Keratinocyte (primary cell): Measurements from ENCODE around the gene IL1RL1. TPM values are rescaled to one million over a fixed set of nuclear protein-coding genes. Genes with fewer than 3 reads are reported as not detected.

Experiments
- DNase-seq: peaks from one replicate; pipeline ENCODE4 v3.0.0-alpha.2; 2011; ENCODE audit warnings: low read depth, missing footprints, low spot score
- FAIRE-seq: peaks from 2 replicates; lab custom pipeline; 2011; peaks lifted over from hg19 to GRCh38; lab: Jason Lieb, UNC
- H2AFZ ChIP-seq: 2 replicates; pipeline ENCODE4 v1.6.0; 2012; ENCODE audit warnings: low read length, control low read depth, inconsistent platforms; ENCODE audit not compliant: control insufficient read depth
- H3K27ac ChIP-seq: 2 replicates; pipeline ENCODE4 v1.5.1; 2011; ENCODE audit warnings: low read length; ENCODE audit not compliant: control insufficient read depth, insufficient read depth
- H3K27me3 ChIP-seq: 3 replicates; pipeline ENCODE4 v1.6.0; 2011; ENCODE audit warnings: low read length; ENCODE audit not compliant: control insufficient read depth, insufficient read depth; ENCODE audit errors: extremely low read depth
- H3K36me3 ChIP-seq, 2 experiments: 2 replicates in 1 of 2; 3 replicates in 1 of 2; pipeline ENCODE4 v1.5.1; 2011; ENCODE audit warnings: low read length in 2 of 2, mild to moderate bottlenecking in 1 of 2; ENCODE audit not compliant: control insufficient read depth in 2 of 2, insufficient read depth in 2 of 2; ENCODE audit errors: extremely low read depth in 1 of 2
- H3K4me1 ChIP-seq: 3 replicates; pipeline ENCODE4 v1.5.1; 2011; ENCODE audit warnings: low read length; ENCODE audit not compliant: control insufficient read depth, insufficient read depth; ENCODE audit errors: extremely low read depth
- H3K4me2 ChIP-seq: 3 replicates; pipeline ENCODE4 v1.6.0; 2011; ENCODE audit warnings: low read depth, low read length; ENCODE audit not compliant: control insufficient read depth, insufficient read depth; ENCODE audit errors: extremely low read depth
- H3K4me3 ChIP-seq, 3 experiments: fragments of 200-600 bp in 1 of 3; sonication (generic) in 1 of 3; 2 replicates in 2 of 3; 3 replicates in 1 of 3; pipeline ENCODE4 v1.5.1; 2011 to 2016; ENCODE audit warnings: low read length in 3 of 3, mild to moderate bottlenecking in 3 of 3, control low read depth in 2 of 3, inconsistent platforms in 1 of 3, low read depth in 1 of 3, mixed read lengths in 1 of 3, mixed run types in 1 of 3, moderate library complexity in 1 of 3; ENCODE audit not compliant: control insufficient read depth in 2 of 3, insufficient read depth in 2 of 3; ENCODE audit errors: extremely low read depth in 1 of 3
- H3K79me2 ChIP-seq: 2 replicates; pipeline ENCODE4 v1.6.0; 2012; ENCODE audit warnings: low read length; ENCODE audit not compliant: control insufficient read depth, insufficient read depth
- H3K9ac ChIP-seq: 3 replicates; pipeline ENCODE4 v1.6.0; 2011; ENCODE audit warnings: low read length; ENCODE audit not compliant: control insufficient read depth, insufficient read depth; ENCODE audit errors: extremely low read depth
- H3K9me1 ChIP-seq: 3 replicates; pipeline ENCODE4 v1.6.0; 2011; ENCODE audit warnings: low read length; ENCODE audit not compliant: control insufficient read depth, insufficient read depth; ENCODE audit errors: extremely low read depth
- H3K9me3 ChIP-seq: 2 replicates; pipeline ENCODE4 v1.5.1; 2012; ENCODE audit warnings: low read depth, low read length; ENCODE audit not compliant: control insufficient read depth
- H4K20me1 ChIP-seq: 3 replicates; pipeline ENCODE4 v1.6.0; 2011; ENCODE audit warnings: low read length; ENCODE audit not compliant: control insufficient read depth, insufficient read depth; ENCODE audit errors: extremely low read depth
- EZH2 ChIP-seq: IDR thresholded peaks from one replicate; pipeline ENCODE4 v1.6.1; 2012; ENCODE audit warnings: inconsistent platforms, mild to moderate bottlenecking, low read length, moderate library complexity
- dilution Hi-C: fragments of 300-500 bp; cut with MboI; formaldehyde crosslinking; loops from one replicate; pipeline ENCODE4 v1.7.0; 2020; ENCODE audit warnings: low sequenced_read_pairs; ENCODE audit not compliant: extremely low pct_ligation_motif_present
- polyA plus RNA-seq, 5 experiments: library from polyadenylated mRNA; depleted of rRNA in 3 of 5; stranded (reverse) in 3 of 5; stranded (forward) in 1 of 5; unstranded in 1 of 5; fragments of >200 nt; gene quantifications; 1 replicate in 1 of 5; 2 replicates in 3 of 5; 3 replicates in 1 of 5; pipeline versions ENCODE4 v1.2.1 to v1.2.3, GENCODE V29; 2011 to 2012; ENCODE audit warnings: missing spikeins in 2 of 5, low read depth in 1 of 5, low replicate concordance in 1 of 5
- TF ChIP-seq, protein P1 (sequence below), 3 experiments: IDR thresholded peaks in 1 of 3; conservative IDR thresholded peaks in 1 of 3; optimal IDR thresholded peaks in 1 of 3; 2 replicates in 2 of 3; 3 replicates in 1 of 3; pipeline versions ENCODE3 to v1.5.1; 2011; ENCODE audit warnings: low read length in 3 of 3, mild to moderate bottlenecking in 3 of 3, moderate library complexity in 2 of 3, control low read depth in 1 of 3, inconsistent platforms in 1 of 3; ENCODE audit not compliant: insufficient read depth in 2 of 3; ENCODE audit errors: extremely low read depth in 1 of 3

The IL1RL1 gene
- polyA plus RNA-seq, 1 donor (not counting 4 experiments of a cell fraction or from before 2014, with no cell fraction given) = 0.93 TPM

- H3K4me3 ChIP-seq = no peak overlapping the region
- H3K27ac ChIP-seq = no peak overlapping the region
- H3K9ac ChIP-seq = no peak overlapping the region
- no peak for DNase-seq
- no peak for TF ChIP-seq EZH2
- TF ChIP-seq, protein P1, sequence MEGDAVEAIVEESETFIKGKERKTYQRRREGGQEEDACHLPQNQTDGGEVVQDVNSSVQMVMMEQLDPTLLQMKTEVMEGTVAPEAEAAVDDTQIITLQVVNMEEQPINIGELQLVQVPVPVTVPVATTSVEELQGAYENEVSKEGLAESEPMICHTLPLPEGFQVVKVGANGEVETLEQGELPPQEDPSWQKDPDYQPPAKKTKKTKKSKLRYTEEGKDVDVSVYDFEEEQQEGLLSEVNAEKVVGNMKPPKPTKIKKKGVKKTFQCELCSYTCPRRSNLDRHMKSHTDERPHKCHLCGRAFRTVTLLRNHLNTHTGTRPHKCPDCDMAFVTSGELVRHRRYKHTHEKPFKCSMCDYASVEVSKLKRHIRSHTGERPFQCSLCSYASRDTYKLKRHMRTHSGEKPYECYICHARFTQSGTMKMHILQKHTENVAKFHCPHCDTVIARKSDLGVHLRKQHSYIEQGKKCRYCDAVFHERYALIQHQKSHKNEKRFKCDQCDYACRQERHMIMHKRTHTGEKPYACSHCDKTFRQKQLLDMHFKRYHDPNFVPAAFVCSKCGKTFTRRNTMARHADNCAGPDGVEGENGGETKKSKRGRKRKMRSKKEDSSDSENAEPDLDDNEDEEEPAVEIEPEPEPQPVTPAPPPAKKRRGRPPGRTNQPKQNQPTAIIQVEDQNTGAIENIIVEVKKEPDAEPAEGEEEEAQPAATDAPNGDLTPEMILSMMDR (optimal IDR thresholded peaks at IDR 0.05 in 1 of 3, IDR thresholded peaks at IDR 0.05 in 1 of 3, conservative IDR thresholded peaks at IDR 0.05 in 1 of 3; ENCODE audit: extremely low read depth in 1 of 3, insufficient read depth in 2 of 3, low read length in 3 of 3) = no peak
- H4K20me1 ChIP-seq = no peaks in the 10 kb centered on the region
- no peak overlapping the region for H2AFZ ChIP-seq
- no peaks in the 10 kb centered on the region for H3K36me3 ChIP-seq
- dilution Hi-C loops = no loop called here
- no peak for FAIRE-seq
- no peaks in the 10 kb centered on the region for H3K27me3 ChIP-seq
- no peaks in the 10 kb centered on the region for H3K4me1 ChIP-seq
- no peak overlapping the region for H3K4me2 ChIP-seq
- no peaks in the 10 kb centered on the region for H3K79me2 ChIP-seq
- no peaks in the 10 kb centered on the region for H3K9me3 ChIP-seq
- no peaks in the 10 kb centered on the region for H3K9me1 ChIP-seq
Observed at GRCh38 chr2:102391565-102391964, 80.2 kb downstream of the IL1RL1 start.

DNA sequence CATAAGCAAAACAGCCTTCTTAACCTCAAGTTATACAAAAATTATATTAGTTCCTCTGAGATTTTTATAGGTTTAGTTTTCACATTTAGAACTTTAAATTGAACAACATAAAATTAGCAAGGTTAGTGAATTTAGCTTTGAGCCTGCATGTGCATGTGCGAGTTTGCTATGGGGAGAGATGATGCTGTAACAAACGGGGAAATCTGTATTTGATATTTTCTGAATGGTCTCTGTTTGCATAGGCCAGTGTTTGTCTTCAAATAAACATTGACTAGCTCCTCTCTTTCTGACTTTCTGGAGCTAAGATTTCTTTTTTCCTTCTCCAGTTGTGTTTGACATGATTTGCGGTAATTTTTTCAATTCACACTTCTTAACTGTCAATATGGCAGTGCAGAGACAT lies 80.7 kb downstream of the IL1RL1 start:
- dilution Hi-C loops = no loop called here
- no peak for FAIRE-seq
- no peaks in the 10 kb centered on the region for H4K20me1 ChIP-seq

More for the DNA sequence above, 80.7 kb downstream of the IL1RL1 start:
- Histone ChIP-seq H3K4me2 (no peak overlapping the region), H3K27ac (no peak overlapping the region), H2AFZ (no peak overlapping the region), H3K4me3 (no peak overlapping the region), H3K36me3 (no peaks in the 10 kb centered on the region), H3K79me2 (no peaks in the 10 kb centered on the region), H3K27me3 (no peaks in the 10 kb centered on the region), H3K4me1 (no peaks in the 10 kb centered on the region), H3K9me3 (no peaks in the 10 kb centered on the region), H3K9ac (no peak overlapping the region), H3K9me1 (no peaks in the 10 kb centered on the region)
- no peak for DNase-seq
- TF ChIP-seq, protein P1 (optimal IDR thresholded peaks at IDR 0.05 in 1 of 3, IDR thresholded peaks at IDR 0.05 in 1 of 3, conservative IDR thresholded peaks at IDR 0.05 in 1 of 3; ENCODE audit: extremely low read depth in 1 of 3, insufficient read depth in 2 of 3, low read length in 3 of 3) = no peak
- no peak for TF ChIP-seq EZH2
